Stimulated activated CD4-positive, alpha-beta T cell treated with anti-CD3 and anti-CD28 coated beads, Interleukin-1b, Interleukin-23, amount 100 ng/mL, for 1 hour (primary cell): ENCODE data around the gene RACK1.
"Not testable (repeated sequence)": the region's sequence is repeated elsewhere in the genome, so short reads cannot be mapped to it uniquely, and the experiment has no call there.

Source experiments
- DNase-seq, 2 donors: peaks; one replicate each; pipeline ENCODE4 v3.0.0-alpha.2; 2020; ENCODE audit warnings: low read depth in 2 of 2

RACK1 gene

DNA sequence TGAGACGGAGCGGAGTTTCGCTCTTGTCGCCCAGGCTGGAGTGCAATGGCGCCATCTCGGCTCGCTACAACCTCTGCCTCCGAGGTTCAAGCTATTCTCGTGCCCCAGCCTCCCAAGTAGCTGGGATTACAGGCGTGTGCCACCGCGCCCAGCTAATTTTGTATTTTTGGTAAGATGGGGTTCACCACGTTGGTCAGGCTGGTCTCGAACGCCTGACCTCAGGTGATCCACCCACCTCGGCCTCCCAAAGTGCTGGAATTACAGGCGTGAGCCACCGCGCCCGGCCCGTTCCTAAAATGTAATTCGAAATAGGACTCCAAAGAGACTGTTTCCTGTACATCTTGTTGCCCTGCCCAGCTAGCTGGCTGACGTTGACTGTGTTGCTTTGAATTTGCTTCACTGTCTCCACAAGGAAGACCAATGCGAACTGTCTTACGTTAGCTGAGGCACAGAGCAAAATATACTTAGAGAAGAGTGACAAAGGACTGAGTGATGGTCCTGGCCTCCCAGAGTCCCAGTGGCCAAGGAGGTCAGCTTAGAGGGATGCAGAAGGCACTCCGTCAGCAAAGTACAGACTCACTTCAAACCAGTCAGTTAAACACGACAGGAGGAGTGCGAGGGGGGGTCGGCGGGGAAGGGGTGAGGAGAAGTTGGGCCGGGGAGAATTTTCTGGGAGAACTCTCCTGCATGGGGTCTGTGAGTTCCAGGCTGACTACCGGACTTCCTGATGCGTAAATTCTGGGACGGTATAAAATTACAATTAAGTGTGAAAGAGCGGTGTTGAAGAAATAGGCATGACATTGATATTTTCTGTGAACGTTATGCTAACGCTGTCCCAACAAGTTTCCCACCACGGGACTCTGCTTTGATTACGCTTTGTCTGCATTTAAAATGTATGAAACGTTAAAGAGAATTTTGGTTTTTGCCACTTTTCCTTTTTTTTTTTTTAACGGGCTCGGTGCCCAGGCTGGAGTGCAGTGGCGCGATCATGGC lies 27.4 kb downstream of the RACK1 start:
- DNase-seq: no peak

DNA sequence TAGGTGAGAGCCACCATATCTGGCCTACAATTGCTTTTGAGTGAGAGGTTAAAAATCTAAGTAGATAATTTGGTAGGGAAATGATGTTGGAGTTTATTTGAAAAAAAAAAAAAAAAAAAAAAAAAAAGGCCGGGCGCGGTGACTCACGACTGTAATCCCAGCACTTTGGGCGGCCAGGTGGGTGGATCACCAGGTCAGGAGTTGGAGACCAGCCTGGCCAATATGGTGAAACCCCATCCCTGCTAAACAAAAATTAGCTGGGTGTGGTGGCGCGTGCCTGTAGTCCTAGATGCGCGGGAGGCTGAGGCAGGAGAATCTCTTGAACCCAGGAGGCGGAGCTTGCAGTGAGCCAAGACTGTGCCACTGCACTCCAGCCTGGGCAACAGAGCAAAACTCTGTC lies 29.5 kb downstream of the RACK1 start:
- not testable (repeated sequence) for DNase-seq

DNA sequence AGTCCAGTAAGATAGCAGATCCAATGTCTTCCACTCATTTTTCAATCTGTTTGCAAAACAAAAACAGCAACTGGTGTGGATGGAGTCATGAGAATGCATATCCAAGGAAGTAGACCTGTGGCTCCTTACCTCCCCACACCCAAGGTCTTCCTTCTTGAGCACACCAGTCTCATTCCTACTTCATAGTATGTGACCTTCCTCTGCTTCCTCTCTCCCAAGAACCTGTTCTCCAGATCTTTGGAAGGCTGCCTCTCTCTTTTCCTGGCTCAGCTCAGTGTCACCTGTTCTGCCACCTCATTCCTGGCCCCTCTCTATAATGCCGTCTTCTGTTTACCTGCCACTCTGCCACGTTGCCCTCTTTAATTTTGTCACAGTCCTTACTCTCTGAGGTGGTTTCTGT lies 30.8 kb downstream of the RACK1 start:
- no peak for DNase-seq

DNA sequence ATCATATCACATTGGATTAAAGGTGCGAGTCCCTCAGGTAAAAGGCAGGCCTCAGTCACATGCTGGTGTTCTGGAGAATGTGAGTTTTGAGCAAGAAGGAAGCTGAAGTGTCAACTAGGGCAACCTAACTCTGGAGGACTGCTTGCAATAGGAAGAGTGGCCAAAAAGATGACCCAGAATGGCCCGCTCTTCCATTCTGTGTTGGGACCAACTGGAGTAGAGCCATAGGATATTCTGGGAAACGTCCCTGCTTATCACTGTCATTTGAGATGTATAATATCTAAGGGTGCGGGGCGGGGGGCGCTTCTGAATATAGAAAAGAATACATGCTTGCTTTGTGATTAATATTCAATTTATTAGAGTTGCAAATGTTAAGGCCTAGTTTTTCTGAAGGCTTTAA lies 31.6 kb downstream of the RACK1 start:
- DNase-seq: no peak

DNA sequence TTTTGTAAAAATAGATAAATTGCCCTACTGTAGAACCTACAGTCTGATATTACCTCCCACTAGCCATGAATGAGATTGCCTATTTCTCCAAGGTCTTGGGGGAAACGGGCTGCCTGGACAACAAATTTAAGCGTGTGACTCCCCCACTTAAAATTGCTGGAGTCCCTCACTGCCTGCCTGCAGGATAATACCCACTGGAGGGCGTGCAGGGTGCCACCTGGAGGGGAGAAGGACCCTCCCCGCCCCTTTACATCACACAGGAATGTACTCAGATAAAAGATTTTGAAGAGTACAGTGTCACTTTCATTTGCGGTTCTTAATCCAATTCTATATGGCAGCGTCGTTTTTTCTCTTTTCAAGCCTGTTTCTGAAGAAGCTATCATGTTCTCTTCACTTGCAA lies 32.5 kb downstream of the RACK1 start:
- DNase-seq: no peak

DNA sequence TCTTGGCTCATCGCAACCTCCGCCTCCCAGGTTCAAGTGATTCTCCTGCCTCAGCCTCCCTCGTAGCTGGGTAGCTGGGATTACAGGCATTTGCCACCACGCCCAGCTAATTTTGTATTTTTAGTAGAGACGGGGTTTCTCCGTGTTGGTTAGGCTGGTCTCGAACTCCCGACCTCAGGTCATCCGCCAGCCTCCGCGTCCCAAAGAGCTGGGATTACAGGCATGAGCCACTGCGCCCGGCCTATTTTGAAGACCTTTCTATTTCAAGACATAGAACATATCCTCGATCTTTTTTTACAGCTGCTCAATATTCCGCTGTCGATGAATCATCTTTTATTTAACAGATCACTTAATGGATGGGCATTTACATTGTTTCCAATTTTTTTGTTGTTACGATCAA lies 33.0 kb downstream of the RACK1 start:
- DNase-seq: not testable (repeated sequence)

DNA sequence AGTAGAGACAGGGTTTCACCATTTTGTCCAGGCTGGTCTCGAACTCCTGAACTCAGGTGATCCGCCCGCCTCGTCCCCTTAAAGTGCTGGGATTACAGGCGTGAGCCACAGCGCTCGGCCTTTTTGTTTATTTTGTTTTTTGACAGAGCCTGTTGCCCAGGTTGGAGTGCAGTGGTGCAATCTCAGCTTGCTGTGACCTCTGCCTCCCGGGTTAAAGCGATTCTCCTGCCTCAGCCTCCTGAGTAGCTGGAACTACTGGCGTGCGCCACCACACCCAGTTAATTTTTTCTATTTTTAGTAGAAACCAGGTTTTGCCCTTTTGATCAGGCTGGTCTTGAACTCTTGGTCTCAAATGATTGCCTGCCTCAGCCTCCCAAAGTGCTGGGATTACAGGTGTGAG lies 33.6 kb downstream of the RACK1 start:
- DNase-seq: not testable (repeated sequence)

DNA sequence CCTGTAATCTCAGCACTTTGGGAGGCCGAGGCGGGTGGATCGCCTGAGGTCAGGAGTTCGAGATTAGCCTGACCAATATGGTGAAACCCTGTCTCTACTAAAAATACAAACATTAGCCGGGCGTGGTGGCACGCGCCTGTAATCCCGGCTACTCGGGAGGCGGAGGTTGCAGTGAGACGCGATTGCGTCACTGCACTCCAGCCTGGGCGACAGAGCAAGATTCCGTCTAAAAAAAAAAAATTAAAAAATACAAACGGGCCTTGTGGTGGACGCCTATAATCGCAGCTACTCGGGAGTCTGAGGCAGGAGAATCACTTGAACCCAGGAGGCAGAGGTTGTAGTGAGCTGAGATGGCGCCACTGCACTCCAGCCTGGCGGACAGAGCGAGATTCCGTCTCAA lies 34.7 kb downstream of the RACK1 start:
- not testable (repeated sequence) for DNase-seq

DNA sequence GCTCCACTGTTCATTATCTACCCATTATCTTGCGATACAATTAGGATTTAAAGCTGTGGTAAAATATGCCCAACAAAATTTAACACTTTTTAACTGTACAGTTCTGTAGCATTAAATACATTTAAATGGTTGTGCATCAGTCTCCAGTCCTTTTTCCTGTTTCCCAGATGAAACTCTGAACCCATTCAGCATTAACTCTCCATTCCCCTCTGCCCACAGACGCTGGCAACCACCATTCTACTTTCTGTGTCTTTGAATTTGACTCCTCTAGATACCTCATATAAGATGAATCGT lies 35.8 kb downstream of the RACK1 start:
- DNase-seq: no peak

DNA sequence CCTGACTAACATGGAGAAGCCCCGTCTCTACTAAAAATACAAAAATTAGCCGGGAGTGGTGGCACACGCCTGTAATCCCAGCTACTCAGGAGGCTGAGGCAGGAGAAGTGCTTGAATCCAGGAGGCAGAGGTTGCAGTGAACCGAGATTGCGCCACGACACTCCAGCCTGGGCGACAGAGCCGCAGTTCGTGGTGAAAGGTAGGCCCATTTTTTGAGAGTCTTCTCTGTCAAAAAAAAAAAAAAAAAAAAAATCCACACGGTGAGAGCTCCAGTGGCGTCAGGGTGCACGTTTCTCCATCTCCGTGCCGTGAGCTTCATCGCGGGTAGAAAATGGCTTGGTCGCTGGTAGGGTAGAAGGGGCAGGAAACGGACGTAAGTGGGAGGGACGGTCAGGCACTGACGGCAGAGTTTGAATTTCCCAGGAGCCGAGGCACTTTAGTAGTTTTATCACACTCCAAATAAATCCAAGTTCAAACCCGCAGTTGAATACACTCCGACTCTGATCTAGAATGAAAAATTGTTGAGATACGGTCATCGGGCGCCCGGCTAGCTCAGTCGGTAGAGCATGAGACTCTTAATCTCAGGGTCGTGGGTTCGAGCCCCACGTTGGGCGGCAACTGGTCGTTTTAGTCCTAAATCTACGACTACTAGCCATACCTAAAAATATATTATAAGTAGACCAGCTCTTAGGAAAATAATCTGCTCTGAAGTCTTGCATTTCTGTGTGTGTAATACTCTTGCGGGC lies 36.3 kb downstream of the RACK1 start:
- peak in 1 of 2 donors; percentile 86 for DNase-seq

DNA sequence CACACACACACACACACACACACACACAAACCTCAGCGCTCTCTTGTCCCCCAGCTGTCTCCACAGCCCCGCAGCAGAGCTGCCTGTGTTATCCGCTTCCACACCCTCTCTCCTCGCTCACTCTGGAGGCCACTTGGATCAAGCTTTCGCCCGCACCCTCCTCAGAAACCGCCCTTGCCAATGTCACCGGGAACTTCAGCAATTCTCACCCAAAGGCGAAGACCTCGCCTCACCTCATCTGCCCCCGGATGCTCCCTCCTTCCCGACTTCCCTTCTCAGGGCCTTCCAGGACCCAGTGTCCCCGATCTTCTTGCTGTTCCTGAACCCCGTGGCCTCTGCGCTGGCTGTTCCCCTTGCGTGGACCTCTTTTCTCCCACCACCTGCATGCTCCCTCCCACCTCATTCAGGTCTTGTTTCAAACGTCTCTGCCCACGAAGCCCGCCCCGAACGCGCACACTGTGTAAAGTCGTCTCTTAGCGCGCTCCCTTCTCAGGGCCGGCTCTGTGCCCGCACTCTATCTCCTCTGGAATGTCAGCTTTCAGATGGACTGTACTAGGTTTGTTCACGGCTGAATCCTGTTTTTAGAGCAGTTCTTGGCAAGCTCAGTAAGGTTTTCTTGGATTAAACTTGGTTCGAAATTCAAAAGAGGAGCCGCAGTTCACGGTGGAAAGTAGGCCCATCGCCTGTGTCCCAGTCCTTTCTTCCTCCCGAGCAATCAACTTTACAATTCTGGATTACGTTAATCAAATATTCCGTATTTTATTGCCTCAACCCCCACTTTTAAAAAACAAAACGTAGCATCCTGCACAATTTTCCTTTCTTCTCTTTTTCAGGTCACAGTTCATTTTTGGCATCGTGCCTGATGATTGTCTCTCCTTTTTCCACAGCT lies 37.7 kb downstream of the RACK1 start:
- no peak for DNase-seq

DNA sequence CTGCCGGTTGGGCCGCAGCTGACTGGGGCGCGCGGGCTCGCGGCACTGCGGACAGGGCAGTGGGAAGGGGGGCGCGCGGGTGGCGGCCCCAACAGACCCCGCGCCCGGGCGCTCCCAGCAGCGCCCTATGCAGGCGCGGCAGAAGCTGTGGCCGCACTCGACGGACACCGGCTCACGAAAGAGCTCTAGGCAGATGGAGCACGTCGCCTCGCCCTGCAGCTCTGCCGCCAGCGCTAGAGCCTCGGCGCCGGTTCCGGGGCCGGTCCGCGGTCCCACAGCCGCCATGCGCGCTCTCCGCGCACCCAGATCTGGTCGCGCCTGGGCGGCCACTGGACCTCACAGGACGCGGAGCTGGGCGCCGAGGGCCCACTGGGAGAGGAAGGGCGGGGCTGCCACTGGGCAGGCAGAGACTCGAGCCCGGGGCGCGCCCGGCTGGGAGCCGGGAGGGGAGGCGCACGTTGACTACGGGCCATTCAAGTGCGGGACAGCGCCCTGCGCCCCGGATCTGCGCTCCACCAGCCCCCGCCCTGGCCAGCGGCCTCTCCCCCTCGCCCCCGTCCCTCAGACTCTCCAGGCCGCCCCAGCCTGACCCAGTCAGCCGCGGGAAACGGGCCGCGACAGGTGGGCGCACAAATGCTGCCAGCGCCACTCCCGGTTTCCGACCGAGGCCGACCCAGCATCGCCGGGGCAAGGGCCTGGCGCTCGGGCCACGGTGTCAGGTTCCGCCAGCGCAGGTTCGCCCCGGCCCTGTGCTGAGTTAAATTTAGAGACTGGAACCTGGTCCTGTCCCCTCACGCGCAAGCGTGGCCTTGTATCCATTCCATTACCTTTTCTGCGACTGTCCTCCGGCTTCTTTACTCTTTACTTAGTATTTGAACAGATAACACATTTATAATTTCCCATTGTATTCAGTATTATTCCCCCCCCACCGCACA lies 38.6 kb downstream of the RACK1 start, which contains the start of gene TRIM7:
TRIM7 (minus strand) TSS at position 371 of the 935 bp plus-strand sequence; CDS start at position 285, 86 bp downstream.
- no peak for DNase-seq

DNA sequence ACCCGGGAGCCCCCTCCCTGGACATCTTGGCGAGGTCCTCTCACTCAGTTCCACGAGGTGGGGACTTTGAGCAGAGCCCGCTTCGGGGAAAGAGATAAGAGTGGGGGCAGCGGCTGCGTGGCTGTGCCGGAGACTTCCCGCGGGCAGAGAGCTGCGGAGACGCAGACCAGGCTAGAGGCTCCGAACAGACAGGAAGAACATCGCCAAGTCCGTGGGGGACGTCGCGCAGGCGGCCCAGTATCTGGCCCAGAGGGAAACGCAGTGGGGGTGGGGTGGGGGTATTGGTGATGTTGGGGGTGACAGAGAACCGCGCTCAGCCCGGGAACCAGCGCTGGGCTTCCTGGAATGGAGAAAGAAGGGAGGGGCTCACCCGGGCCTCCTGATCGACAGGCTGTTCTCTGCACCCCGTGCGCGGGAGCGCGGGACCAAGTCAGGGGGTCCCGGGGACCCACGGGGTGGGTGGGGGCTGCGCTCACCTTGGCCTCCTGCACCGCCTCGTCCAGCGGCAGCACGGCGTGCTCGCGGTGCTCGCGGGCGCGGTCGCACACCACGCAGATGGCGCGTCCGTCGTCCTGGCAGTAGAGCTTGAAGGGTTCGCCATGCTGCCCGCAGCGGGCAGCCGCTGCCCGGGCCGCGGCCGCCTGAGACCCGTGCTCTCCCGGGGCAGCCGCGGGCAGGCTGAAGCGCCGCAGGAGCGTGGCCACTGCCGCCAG lies 39.4 kb downstream of the RACK1 start:
- no peak for DNase-seq

DNA sequence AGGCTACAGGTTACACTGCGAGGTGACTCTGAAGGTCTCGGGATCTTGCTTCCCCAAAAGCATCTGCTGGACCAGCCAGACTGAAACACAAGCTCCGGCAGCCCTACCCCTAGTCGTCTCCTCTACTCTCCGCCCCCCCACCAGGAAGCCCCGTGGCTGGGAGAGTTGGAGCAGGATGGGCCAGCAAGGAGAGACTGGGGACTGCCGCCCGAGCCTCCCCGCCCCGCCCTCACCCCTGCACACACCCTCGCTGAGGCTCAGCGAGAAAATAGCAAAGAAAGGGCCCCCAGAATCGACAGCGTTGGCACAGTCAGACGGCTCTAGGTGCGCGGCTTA lies 40.0 kb downstream of the RACK1 start:
- DNase-seq: no peak

DNA sequence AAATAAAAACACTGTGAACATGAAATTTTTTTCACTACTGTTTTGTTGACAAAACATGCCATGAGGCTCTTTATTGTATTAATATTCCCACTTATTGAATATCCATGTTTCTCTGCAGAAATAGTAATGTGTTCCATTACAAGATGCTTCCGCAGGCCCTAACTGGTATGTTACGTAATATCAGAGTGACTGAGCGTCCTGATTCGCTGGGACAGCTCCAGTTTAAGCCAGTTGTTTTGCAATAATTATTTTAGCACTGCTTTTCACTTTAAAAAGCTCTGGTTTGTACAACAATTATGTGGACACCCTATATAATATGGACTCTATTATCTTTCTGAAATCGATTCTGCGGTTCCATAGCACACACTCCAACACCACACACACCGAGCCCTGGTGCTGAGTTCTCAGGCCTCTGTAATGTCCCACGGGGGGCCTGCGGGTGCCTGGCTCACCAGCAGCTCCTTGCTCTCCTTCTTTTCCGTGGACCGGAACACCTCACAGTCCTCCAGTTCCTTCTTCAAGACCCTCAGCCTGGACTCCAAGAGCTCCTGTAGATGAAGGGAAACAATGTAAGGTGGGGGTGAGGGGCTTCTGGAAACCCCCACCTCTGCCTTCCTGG lies 40.5 kb downstream of the RACK1 start:
- no peak for DNase-seq

DNA sequence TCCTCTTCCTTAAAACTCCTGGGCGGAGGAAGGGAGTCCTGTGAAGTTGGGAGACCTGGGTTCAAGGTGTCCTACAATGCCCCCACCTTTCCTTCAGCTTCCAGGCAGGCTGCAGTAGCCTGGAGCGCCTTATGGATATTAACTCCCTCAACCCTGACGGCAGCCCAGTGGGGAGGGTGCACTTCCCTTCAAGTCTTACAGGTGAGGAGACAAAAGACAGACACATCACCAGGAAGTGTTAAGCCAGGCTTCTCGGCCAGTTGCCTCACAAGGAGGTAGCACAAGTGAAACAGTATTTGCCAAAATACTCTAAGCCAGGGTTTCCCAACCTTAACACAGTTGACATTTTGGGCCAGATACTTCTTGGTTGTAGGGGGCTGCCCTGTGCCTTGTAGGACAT lies 42.9 kb downstream of the RACK1 start:
- no peak for DNase-seq

DNA sequence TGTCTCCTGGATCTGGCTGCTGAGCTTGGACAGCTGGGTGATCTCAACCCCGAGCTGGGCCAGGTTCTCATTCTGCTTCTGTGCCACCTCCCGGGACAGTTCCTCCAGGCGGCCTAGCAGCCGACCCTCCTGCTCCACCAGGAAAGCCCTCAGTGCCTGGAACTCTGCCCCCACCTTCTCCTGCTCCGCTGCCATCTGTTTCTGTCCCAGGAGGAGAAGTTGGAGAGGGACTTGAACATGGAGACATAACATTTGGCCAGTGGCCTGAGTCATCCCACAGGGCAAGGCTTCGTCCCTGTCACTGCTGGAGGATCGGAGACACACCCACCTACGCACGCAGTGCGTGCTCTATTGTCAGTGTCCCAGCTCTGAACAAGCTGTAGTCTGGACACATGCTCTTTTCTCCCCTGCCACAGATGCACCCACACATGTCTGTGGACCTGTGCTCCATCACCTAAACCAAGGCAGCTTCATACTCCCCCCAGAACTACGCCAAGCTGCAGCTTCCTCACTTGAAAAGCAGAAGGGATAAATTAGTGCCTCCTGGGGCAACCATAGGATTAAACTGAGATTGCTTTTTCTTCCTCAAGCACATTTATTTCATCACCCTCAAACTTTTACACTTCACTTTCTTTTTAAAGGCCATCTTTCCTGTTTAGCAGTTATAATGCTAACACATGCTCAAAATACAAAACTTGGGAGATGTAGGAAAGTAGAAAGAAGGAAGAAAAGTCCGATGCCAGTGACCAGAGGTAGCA lies 43.6 kb downstream of the RACK1 start:
- DNase-seq: no peak

DNA sequence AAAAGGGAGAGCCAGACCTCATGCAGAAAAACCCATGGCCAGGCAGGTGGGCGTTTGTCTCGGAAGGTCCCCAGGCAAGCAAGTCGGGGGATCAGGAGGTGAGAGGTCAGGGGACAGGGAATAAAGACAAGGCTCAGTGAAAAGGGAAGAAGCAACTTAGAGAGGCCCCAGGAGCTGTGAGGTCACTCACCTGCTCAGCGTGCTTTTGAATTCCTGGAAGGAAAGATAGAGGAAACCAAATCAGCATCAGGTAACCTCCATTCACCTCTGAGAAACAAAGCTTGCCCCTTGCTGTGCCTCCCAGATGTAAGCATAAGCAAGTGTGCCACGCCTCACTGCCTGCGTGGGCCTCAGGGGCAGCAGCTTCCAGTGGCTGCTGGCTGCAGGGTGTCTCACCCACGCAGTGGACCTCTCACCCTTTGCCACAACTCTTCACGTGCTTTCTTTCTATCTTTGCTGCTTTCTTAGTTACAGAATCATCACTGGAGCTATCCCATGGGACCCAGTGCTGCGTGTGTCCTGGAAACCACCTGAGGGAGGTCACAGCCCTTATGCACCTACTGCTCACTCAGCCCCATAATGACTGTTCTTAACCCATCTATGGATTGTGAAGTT lies 44.7 kb downstream of the RACK1 start:
- no peak for DNase-seq
